HepG2 (cell line): ENCODE measurements around the gene L1CAM. TPM values are rescaled to one million over a fixed set of nuclear protein-coding genes. Genes with fewer than 3 reads are reported as not detected.
A peak's percentile ranks its signal among the peaks of the same experiment; 100 is the strongest.

Source experiments
- GABPB1 ChIP-seq: IDR thresholded peaks from 2 replicates; pipeline ENCODE4 v1.6.1; 2016; ENCODE audit warnings: mild to moderate bottlenecking, missing genetic modification reagents, moderate library complexity, missing compliant biosample characterization
- GPN1 ChIP-seq: sonication (generic); formaldehyde crosslinking; IDR thresholded peaks from 2 replicates; pipeline ENCODE4 v1.5.1; 2020; ENCODE audit warnings: missing genetic modification reagents, borderline replicate concordance
- HNF4G ChIP-seq, 2 experiments: sonication (generic) in 1 of 2; formaldehyde crosslinking in 1 of 2; IDR thresholded peaks; 2 replicates each; pipeline versions ENCODE4 v1.4.0 to v1.6.1; 2011 to 2020; ENCODE audit warnings: borderline replicate concordance in 2 of 2, low read depth in 2 of 2, mild to moderate bottlenecking in 2 of 2, low read length in 1 of 2, missing genetic modification reagents in 1 of 2, moderate library complexity in 1 of 2
- JUND ChIP-seq: sonication (generic); formaldehyde crosslinking; IDR thresholded peaks from 2 replicates; pipeline ENCODE4 v1.8.0; 2022; ENCODE audit warnings: mild to moderate bottlenecking, missing genetic modification reagents
- KAT7 ChIP-seq: IDR thresholded peaks from 2 replicates; pipeline ENCODE4 v1.6.1; 2018; ENCODE audit warnings: borderline replicate concordance, missing compliant biosample characterization
- NFIB ChIP-seq: sonication (generic); formaldehyde crosslinking; IDR thresholded peaks from 2 replicates; pipeline ENCODE4 v1.9.0; 2021; ENCODE audit warnings: missing genetic modification reagents, mild to moderate bottlenecking, borderline replicate concordance
- SCMH1 ChIP-seq: sonication (generic); formaldehyde crosslinking; IDR thresholded peaks from 2 replicates; pipeline ENCODE4 v1.9.0; 2021; ENCODE audit warnings: missing genetic modification reagents, mild to moderate bottlenecking, borderline replicate concordance
- SNAPC2 ChIP-seq: sonication (generic); formaldehyde crosslinking; IDR thresholded peaks from 2 replicates; pipeline ENCODE4 v1.8.1; 2022; ENCODE audit warnings: mild to moderate bottlenecking, missing genetic modification reagents
- TAF15 ChIP-seq: fragments of 200-400 bp; formaldehyde crosslinking; IDR thresholded peaks from one replicate; pipeline ENCODE4 v1.6.1; 2018; ENCODE audit warnings: mild to moderate bottlenecking, low read depth, low read length; ENCODE audit not compliant: poor library complexity, severe bottlenecking
- ZKSCAN8 ChIP-seq: IDR thresholded peaks from 2 replicates; pipeline ENCODE4 v1.6.1; 2016; ENCODE audit warnings: borderline replicate concordance, missing genetic modification reagents, missing compliant biosample characterization
- ZNF251 ChIP-seq: sonication (generic); formaldehyde crosslinking; IDR thresholded peaks from 2 replicates; pipeline ENCODE4 v1.9.0; 2021; ENCODE audit warnings: mild to moderate bottlenecking, missing genetic modification reagents
- ZNF260 ChIP-seq: sonication (generic); formaldehyde crosslinking; IDR thresholded peaks from 2 replicates; pipeline ENCODE4 v1.4.0; 2020; ENCODE audit warnings: missing genetic modification reagents, low read depth, mild to moderate bottlenecking, borderline replicate concordance
- ZNF3 ChIP-seq: IDR thresholded peaks from 2 replicates; pipeline ENCODE4 v1.7.0; 2017; ENCODE audit warnings: inconsistent platforms
- ZNF34 ChIP-seq: sonication (generic); formaldehyde crosslinking; IDR thresholded peaks from 2 replicates; pipeline ENCODE4 v1.4.0; 2020; ENCODE audit warnings: mild to moderate bottlenecking, missing genetic modification reagents, borderline replicate concordance
- ZNF713 ChIP-seq: sonication (generic); formaldehyde crosslinking; IDR thresholded peaks from 2 replicates; pipeline ENCODE4 v1.4.0; 2020; ENCODE audit warnings: mild to moderate bottlenecking, missing genetic modification reagents
- ZNF850 ChIP-seq: sonication (generic); formaldehyde crosslinking; conservative IDR thresholded peaks from 2 replicates; pipeline ENCODE4 v1.9.0; 2021; ENCODE audit warnings: mild to moderate bottlenecking, missing genetic modification reagents
- ZSCAN25 ChIP-seq: sonication (generic); formaldehyde crosslinking; IDR thresholded peaks from 2 replicates; pipeline ENCODE4 v1.8.0; 2022; ENCODE audit warnings: mild to moderate bottlenecking, missing genetic modification reagents
- ZZZ3 ChIP-seq: sonication (generic); formaldehyde crosslinking; IDR thresholded peaks from 2 replicates; pipeline ENCODE4 v1.4.0; 2020; ENCODE audit warnings: missing genetic modification reagents, mild to moderate bottlenecking, borderline replicate concordance
- polyA plus RNA-seq, 8 experiments: library from polyadenylated mRNA; depleted of rRNA in 3 of 8; stranded (reverse) in 7 of 8; unstranded in 1 of 8; fragments of >200 nt; fragmentation: Illumina TruSeq in 4 of 8; extraction: Trizol in 4 of 8; gene quantifications; 2 replicates each; pipeline versions ENCODE4 v1.2.1 to v1.2.3, GENCODE V29; 2011 to 2016; ENCODE audit warnings: low read depth in 4 of 8, missing spikeins in 1 of 8, mixed read lengths in 1 of 8; ENCODE audit not compliant: insufficient read depth in 1 of 8
- total RNA-seq, 5 experiments: library from RNA; depleted of rRNA; stranded (reverse); fragments of >200 nt; fragmentation: Illumina TruSeq; extraction: Trizol; gene quantifications; 2 replicates each; pipeline ENCODE4 v1.2.3, GENCODE V29; 2016; ENCODE audit warnings: low read depth in 1 of 5
- TF ChIP-seq, protein P1 (sequence below): sonication (generic); formaldehyde crosslinking; IDR thresholded peaks from 2 replicates; pipeline ENCODE4 v1.5.1; 2020; ENCODE audit warnings: missing genetic modification reagents, mild to moderate bottlenecking, borderline replicate concordance
- TF ChIP-seq, protein P2 (sequence below): sonication (generic); formaldehyde crosslinking; IDR thresholded peaks from 2 replicates; pipeline ENCODE4 v1.8.1; 2022; ENCODE audit warnings: mild to moderate bottlenecking, missing genetic modification reagents
- TF ChIP-seq, protein P3 (sequence below): sonication (generic); formaldehyde crosslinking; IDR thresholded peaks from 2 replicates; pipeline ENCODE4 v1.9.0; 2022; ENCODE audit warnings: low read depth, missing genetic modification reagents
- TF ChIP-seq, protein P4 (sequence below): IDR thresholded peaks from 2 replicates; pipeline ENCODE4 v1.6.1; 2016
- TF ChIP-seq, protein P5 (sequence below): IDR thresholded peaks from 2 replicates; pipeline ENCODE4 v1.6.1; 2016; ENCODE audit warnings: missing compliant biosample characterization, missing genetic modification reagents, borderline replicate concordance

The L1CAM gene
- total and polyA plus RNA-seq, 2 of the 13 experiments (the other 11 are each of a cell fraction or from before 2014, with no cell fraction given), result 1.4 to 2.0 TPM

DNA sequence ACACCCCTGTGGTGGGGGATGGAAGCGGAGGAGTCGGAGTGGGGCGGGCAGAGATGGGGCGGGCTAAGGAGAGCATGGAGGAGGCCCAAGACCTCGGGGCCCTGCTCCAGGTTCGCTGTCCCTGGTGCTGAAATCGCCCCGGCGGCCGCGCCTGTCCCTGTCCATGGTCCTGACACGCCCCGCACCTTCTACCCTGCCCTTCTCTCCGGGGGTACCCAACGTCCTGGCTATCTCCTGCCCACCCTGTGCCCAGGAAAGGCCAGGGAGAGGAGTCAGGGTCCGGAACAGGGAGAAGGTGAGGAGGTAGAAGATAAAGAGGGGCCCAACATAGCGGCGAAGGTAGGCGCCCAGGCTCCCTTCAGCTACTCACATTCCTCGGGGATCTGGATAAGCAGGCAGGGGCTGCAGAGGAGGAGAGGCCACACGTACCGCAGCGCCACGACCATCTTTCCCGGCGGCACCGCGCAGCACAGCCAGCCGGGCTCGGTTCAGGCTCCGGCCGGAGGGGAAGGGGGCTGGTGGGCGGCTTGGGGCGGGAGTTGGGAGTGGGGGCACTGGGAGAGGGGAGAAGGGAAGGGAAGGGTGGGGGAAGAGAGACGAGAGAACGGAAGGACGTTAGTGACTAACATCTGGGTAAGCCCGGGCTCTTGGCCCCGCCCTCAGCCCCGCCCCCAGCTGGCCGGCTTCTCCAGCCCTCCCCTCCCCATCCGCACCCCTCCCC is 10.4 kb downstream of the L1CAM start (continued):
- TF ChIP-seq, protein P1, sequence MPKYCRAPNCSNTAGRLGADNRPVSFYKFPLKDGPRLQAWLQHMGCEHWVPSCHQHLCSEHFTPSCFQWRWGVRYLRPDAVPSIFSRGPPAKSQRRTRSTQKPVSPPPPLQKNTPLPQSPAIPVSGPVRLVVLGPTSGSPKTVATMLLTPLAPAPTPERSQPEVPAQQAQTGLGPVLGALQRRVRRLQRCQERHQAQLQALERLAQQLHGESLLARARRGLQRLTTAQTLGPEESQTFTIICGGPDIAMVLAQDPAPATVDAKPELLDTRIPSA (CRISPR knock-in tag), result peak; percentile 99
- peak; percentile 97; the same call in 1 of the 2 replicates for TF ChIP-seq ZNF713 (CRISPR knock-in tag)
- peak; percentile 86; the same call in 1 of the 2 replicates for TF ChIP-seq ZZZ3
- TF ChIP-seq ZNF3 (CRISPR knock-in tag), result peak; percentile 94
- peak; percentile 85; the same call in 1 of the 2 replicates for TF ChIP-seq ZNF34
- peak; percentile 99 for TF ChIP-seq SNAPC2 (CRISPR knock-in tag)
- peak; percentile 95 for TF ChIP-seq ZSCAN25
- no peak for TF ChIP-seq NFIB (CRISPR knock-in tag)
- TF ChIP-seq, protein P2, sequence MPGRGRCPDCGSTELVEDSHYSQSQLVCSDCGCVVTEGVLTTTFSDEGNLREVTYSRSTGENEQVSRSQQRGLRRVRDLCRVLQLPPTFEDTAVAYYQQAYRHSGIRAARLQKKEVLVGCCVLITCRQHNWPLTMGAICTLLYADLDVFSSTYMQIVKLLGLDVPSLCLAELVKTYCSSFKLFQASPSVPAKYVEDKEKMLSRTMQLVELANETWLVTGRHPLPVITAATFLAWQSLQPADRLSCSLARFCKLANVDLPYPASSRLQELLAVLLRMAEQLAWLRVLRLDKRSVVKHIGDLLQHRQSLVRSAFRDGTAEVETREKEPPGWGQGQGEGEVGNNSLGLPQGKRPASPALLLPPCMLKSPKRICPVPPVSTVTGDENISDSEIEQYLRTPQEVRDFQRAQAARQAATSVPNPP (CRISPR knock-in tag), result peak; percentile 72
- TF ChIP-seq KAT7 (CRISPR knock-in tag), result peak; percentile 93
- TF ChIP-seq TAF15, result no peak
- TF ChIP-seq, protein P3, sequence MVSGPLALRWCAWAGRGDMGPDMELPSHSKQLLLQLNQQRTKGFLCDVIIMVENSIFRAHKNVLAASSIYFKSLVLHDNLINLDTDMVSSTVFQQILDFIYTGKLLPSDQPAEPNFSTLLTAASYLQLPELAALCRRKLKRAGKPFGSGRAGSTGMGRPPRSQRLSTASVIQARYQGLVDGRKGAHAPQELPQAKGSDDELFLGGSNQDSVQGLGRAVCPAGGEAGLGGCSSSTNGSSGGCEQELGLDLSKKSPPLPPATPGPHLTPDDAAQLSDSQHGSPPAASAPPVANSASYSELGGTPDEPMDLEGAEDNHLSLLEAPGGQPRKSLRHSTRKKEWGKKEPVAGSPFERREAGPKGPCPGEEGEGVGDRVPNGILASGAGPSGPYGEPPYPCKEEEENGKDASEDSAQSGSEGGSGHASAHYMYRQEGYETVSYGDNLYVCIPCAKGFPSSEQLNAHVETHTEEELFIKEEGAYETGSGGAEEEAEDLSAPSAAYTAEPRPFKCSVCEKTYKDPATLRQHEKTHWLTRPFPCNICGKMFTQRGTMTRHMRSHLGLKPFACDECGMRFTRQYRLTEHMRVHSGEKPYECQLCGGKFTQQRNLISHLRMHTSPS (CRISPR knock-in tag), result peak; percentile 74; the same call in 1 of the 2 replicates
- peak; percentile 97 for TF ChIP-seq ZKSCAN8 (CRISPR knock-in tag)
- TF ChIP-seq JUND, result peak; percentile 88
- peak; percentile 97 for TF ChIP-seq ZNF850 (CRISPR knock-in tag)
- peak; percentile 84 for TF ChIP-seq SCMH1 (CRISPR knock-in tag)
- TF ChIP-seq ZNF251 (CRISPR knock-in tag), result peak; percentile 98
- TF ChIP-seq GPN1 (CRISPR knock-in tag), result peak; percentile 99
- no peak for TF ChIP-seq ZNF260 (CRISPR knock-in tag)
- TF ChIP-seq, protein P4, sequence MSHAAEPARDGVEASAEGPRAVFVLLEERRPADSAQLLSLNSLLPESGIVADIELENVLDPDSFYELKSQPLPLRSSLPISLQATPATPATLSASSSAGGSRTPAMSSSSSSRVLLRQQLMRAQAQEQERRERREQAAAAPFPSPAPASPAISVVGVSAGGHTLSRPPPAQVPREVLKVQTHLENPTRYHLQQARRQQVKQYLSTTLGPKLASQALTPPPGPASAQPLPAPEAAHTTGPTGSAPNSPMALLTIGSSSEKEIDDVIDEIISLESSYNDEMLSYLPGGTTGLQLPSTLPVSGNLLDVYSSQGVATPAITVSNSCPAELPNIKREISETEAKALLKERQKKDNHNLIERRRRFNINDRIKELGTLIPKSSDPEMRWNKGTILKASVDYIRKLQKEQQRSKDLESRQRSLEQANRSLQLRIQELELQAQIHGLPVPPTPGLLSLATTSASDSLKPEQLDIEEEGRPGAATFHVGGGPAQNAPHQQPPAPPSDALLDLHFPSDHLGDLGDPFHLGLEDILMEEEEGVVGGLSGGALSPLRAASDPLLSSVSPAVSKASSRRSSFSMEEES, result peak; percentile 99
- peak; percentile 85 for TF ChIP-seq GABPB1 (CRISPR knock-in tag)
- TF ChIP-seq, protein P5, sequence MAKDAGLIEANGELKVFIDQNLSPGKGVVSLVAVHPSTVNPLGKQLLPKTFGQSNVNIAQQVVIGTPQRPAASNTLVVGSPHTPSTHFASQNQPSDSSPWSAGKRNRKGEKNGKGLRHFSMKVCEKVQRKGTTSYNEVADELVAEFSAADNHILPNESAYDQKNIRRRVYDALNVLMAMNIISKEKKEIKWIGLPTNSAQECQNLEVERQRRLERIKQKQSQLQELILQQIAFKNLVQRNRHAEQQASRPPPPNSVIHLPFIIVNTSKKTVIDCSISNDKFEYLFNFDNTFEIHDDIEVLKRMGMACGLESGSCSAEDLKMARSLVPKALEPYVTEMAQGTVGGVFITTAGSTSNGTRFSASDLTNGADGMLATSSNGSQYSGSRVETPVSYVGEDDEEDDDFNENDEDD, result peak; percentile 85
- no peak for TF ChIP-seq HNF4G (IDR thresholded peaks at IDR 0.05; ENCODE audit: borderline replicate concordance, low read depth, low read length)
- TF ChIP-seq HNF4G (CRISPR knock-in tag; IDR thresholded peaks at IDR 0.05; ENCODE audit: borderline replicate concordance, low read depth), result peak; percentile 92
